HG02884 (cell line): ENCODE measurements around the gene CPN2.

ENCODE experiments used
- ATAC-seq: cut with Tn5 transposase; IDR thresholded peaks from one replicate; pipeline ENCODE4 v1.9.1; 2021; ENCODE audit warnings: mild to moderate bottlenecking, moderate library complexity; ENCODE audit not compliant: unreplicated experiment

Gene CPN2

DNA sequence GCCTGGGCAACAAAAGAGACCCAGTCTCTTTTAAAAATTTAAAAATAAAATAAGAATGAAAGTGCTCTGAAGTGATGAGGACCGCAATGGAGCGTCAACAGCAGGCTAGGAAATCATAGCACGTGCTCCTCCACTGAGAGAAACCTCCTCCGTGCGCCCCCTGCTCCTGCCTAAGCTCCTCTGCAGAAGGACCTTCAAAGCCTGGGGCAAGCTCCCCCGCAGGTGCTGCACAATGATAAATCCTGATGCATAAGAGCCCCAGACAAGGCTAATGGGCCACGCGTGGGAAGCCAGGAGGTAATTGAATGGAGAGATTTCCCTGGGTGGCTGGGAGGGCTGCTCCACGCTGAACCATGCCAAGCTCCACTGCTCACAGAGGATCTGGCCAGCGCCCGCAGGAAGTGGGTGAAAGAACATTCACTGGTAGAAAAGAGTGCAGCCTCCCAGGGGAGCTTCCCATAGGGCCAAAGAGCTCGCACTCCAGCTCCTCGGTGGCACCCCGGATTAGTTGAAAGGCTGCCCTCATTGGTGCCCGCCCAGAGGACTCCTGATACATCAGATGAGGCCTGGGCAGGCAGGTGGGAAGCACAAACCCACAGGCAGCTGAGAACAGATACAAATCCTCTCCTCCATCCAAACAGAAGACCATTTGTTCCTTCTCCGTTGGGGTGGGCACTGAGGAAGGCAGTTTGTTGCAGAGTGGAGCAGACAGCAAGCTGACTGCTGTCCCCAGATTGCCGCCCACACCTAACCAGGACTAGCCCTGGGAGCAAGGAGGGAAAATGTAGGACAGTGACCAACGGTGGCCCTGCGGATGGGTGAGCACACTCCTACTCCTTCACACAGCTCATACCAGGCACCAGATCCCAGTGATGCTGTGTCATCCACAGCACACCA is 52.5 kb downstream of the CPN2 start:
- no peak for ATAC-seq

DNA sequence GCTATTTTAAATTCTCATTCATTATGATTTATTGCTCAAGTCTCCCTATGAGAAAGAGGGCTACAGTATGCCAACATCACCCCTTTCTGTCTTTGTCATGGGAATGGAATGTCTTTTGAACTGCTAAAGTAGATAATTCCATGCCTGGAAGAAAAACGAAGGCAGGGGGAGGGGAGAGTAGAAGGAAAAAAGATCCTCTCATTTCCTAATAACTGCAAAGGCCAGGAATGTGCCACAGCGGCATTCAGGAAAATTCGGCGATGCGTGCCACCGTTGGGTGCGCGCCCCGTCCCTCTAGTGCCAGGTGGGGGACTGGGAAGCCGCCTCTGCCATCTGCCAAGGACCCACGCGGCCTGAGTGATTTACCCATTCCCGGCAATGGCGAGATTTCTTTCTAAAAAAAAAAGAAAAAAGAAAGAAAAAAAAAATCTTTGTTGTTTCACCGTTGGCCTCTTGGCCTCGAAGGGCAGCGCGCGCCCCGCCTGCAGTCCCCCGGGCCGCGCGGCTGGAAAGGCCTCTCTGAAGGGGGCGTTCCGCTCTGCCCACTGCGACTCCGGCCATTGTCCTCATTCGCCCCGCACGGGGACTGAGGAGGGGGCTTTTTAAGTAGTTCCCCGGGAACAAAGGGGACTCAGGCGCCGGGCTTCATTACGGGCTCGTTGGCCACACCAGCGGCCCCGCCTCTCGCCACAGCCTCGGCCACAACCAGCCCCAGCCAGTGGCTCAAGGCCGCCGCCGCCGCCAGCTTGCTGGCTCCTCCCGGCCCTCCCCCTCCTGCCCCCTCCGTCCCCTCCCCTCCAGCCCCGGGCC is 54.5 kb downstream of the CPN2 start:
- ATAC-seq: no peak

DNA sequence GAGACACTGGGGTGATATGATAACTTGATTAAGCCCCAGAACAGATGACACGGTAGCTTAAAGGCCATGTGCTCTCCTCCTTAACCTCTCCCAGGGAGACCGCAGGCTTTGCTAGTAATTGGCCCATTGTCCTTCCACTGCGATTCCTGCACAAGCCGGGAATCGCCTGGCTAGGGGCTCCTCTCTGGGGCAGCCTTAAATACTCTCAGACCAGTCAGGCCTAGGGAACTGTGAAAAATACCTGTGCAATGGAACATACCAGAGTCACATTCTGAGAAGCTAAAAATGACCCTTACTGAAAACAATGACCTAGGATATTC is 56.3 kb downstream of the CPN2 start:
- no peak for ATAC-seq

DNA sequence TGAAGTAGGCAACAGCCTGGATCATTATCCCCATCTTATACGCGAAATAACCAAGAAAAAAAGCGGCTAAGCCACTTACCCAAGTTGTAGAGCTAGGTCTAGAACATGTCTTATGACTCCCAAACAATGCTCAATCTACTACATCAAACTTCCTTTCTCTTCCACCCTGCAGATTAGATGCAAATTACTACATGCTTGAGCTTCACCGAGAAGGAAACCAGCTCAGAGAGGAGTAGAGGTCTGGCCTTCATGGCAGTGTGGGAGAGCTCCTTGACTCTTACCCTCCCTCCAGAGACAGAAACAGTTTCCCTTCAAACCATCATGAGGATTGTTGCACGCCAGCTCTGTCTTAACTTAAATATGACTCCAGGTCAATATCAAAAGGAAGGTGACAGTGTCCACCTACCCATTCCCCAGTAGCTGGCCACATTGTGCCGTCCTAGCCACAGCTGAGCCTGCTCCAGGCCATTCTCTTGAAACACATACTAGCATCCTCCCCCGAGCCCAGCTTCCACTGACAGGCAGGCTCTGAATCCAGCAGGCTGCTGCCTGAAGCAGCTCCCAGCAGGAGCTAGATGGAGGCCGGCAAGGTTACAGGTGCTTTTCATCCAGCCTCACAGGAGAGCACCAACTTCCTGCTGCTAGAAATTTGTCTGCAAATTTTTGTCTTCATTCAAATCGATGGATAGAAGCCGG is 56.8 kb downstream of the CPN2 start:
- ATAC-seq: no peak

DNA sequence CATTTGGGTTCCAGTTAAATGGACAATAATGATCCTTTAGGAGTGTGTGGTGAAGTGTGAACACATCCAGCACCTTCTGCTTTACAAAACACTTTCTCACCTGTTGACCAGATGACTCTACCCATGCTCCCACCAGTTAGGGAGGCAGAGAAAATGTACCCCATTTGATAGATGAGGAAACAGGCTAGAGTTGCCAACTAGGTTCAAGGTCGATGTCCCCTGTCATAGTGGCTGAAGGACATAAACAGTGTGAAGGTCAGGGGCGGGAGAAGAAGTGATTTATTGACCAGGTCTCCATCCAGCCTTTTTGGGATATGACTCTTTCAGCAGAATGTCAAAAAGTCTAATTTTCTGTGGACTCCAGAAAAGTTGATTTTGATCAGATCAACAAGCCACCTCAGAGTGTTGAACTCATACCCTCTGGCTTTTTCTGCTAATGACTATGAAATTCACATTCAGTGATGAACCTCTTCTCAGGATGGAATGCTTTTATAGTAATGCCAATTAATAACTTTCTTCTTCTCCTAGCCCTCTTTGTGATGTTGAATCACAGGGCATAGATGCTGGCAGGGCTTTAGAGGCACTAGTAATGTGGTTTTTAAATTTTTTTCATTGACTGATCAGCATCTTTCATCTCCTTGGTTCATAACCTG is 57.5 kb downstream of the CPN2 start:
- ATAC-seq: no peak

DNA sequence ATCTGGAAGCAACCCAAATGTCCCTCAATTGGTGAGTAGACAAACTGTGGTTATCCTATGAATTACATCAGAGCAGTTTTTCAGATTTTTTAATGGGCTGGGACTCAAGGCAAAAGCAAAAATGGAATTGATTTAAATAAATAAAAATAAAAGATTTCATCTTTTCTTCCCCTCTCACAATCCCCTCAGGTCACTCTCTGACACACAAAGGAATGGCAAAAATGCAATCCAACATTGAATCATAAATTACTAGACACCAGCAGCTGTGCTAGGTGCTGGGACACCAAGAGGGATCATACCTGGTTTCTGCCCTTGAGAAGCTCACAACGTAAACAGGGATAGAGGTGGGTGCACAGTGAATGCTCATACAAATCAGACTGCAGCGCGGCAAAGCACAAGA is 58.8 kb downstream of the CPN2 start:
- no peak for ATAC-seq
